GM12878 (cell line): Measurements from ENCODE around the gene LSR. TPM values are rescaled to one million over a fixed set of nuclear protein-coding genes. Genes with fewer than 3 reads are reported as not detected.
A peak's percentile ranks its signal among the peaks of the same experiment; 100 is the strongest.

Source experiments
- ATAC-seq: fragments of 200-7000 bp; cut with Tn5 transposase; 3 replicates; pipeline ENCODE4 v1.9.1; 2020; ENCODE audit warnings: mild to moderate bottlenecking, moderate library complexity
- BruUV-seq: library from RNA; stranded (reverse); fragments of 400-500 nt; replicated peaks from 2 replicates; lab custom pipeline; 2021; lab: Mats Ljungman, UMichigan
- CTCF ChIA-PET: fragments of 300-600 bp; sonication (Branson Sonifier 250); formaldehyde crosslinking; extraction: SDS; loops from one replicate; lab custom pipeline; 2021; ENCODE audit warnings: inconsistent platforms; lab: Yijun Ruan, JAX
- POLR2A ChIA-PET: fragments of 350-600 bp; formaldehyde crosslinking; extraction: SDS; loops from one replicate; lab custom pipeline; 2021; ENCODE audit warnings: inconsistent platforms; lab: Charles Lee
- RAD21 ChIA-PET: fragments of 300-600 bp; sonication (Branson Sonifier 250); formaldehyde crosslinking; loops from one replicate; lab custom pipeline; 2023; ENCODE audit warnings: antibody characterized with exemption; ENCODE audit not compliant: unreplicated experiment; lab: Charles Lee
- SMC1A ChIA-PET: fragments of 300-600 bp; sonication (Branson Sonifier 250); formaldehyde crosslinking; loops from one replicate; lab custom pipeline; 2023; ENCODE audit not compliant: unreplicated experiment, uncharacterized antibody; lab: Charles Lee
- DNase-seq: peaks from one replicate; pipeline ENCODE4 v3.0.0-alpha.2; 2011; ENCODE audit warnings: low read depth, low spot score
- FAIRE-seq: peaks from 3 replicates; lab custom pipeline; 2011; peaks lifted over from hg19 to GRCh38; lab: Jason Lieb, UNC
- H2AFZ ChIP-seq: 2 replicates; pipeline ENCODE4 v1.6.0; 2011; ENCODE audit warnings: low read depth, low read length, control low read depth; ENCODE audit not compliant: control insufficient read depth
- H3K27ac ChIP-seq: 2 replicates; pipeline ENCODE4 v1.5.1; 2011; ENCODE audit warnings: control low read depth; ENCODE audit not compliant: control insufficient read depth, insufficient read depth
- H3K27me3 ChIP-seq, 2 experiments: replicated peaks in 1 of 2; 2 replicates each; pipeline versions ENCODE4 v1.6.0 to v1.6.1; 2011; ENCODE audit warnings: low read length in 1 of 2; ENCODE audit not compliant: control insufficient read depth in 2 of 2, insufficient read depth in 2 of 2
- H3K36me3 ChIP-seq, 2 experiments: 2 replicates each; pipeline ENCODE4 v1.5.1; 2011; ENCODE audit warnings: low read length in 1 of 2; ENCODE audit not compliant: control insufficient read depth in 2 of 2, insufficient read depth in 2 of 2
- H3K4me1 ChIP-seq: 2 replicates; pipeline ENCODE4 v1.6.1; 2011; ENCODE audit warnings: mild to moderate bottlenecking, low read length, moderate library complexity, mixed read lengths; ENCODE audit not compliant: control insufficient read depth, insufficient read depth
- H3K4me2 ChIP-seq: 2 replicates; pipeline ENCODE4 v1.6.0; 2011; ENCODE audit warnings: control low read depth; ENCODE audit not compliant: control insufficient read depth, insufficient read depth
- H3K4me3 ChIP-seq: fragments of 200-600 bp; sonication (generic); 2 replicates; pipeline ENCODE4 v1.5.1; 2016
- H3K79me2 ChIP-seq: 2 replicates; pipeline ENCODE4 v1.6.0; 2011; ENCODE audit warnings: low read length; ENCODE audit not compliant: control insufficient read depth, insufficient read depth
- H3K9ac ChIP-seq: 2 replicates; pipeline ENCODE4 v1.8.0; 2011; ENCODE audit warnings: low read length, control low read depth, mixed read lengths; ENCODE audit not compliant: control insufficient read depth, insufficient read depth
- H3K9me3 ChIP-seq: replicated peaks from 3 replicates; pipeline ENCODE4 v1.5.1; 2011; ENCODE audit warnings: mild to moderate bottlenecking, low read length; ENCODE audit not compliant: control insufficient read depth, insufficient read depth
- H4K20me1 ChIP-seq: 2 replicates; pipeline ENCODE4 v1.6.0; 2011; ENCODE audit not compliant: control insufficient read depth, insufficient read depth
- LARP7 ChIP-seq: fragments of 450-650 bp; IDR thresholded peaks from 2 replicates; pipeline ENCODE4 v1.6.1; 2017; ENCODE audit warnings: mild to moderate bottlenecking
- SP1 ChIP-seq: IDR thresholded peaks from one replicate; pipeline ENCODE4 v1.6.1; 2011; ENCODE audit warnings: low read depth, low read length
- SRF ChIP-seq, 2 experiments: IDR thresholded peaks; 2 replicates each; pipeline ENCODE4 v1.6.1; 2011; ENCODE audit warnings: low read depth in 2 of 2, low read length in 2 of 2, mild to moderate bottlenecking in 1 of 2, moderate library complexity in 1 of 2
- WGBS: methylation state at CpG from one replicate; pipeline ENCODE4 v1.1.6; 2016; ENCODE audit warnings: low lambda C conversion rate; ENCODE audit not compliant: insufficient replicate concordance, insufficient coverage; ENCODE audit errors: missing lambda C conversion rate; 5-methylcytosine and 5-hydroxymethylcytosine counted together
- in situ Hi-C: fragments of 300-500 bp; cut with MboI; formaldehyde crosslinking; loops from 9 replicates; pipeline ENCODE4 v1.14.3; 2018; ENCODE audit warnings: mixed read lengths
- intact Hi-C: fragments of 100-400 bp; cut with micrococcal nuclease; formaldehyde crosslinking; loops from one replicate; pipeline ENCODE4 v1.14.2; 2022; ENCODE audit not compliant: unreplicated experiment
- polyA plus RNA-seq, 11 experiments: library from polyadenylated mRNA; depleted of rRNA in 4 of 11; unstranded in 6 of 11; stranded (reverse) in 5 of 11; fragments of >200 nt; fragmentation: Nextera tagmentation in 4 of 11; fragmentation: Illumina TruSeq in 1 of 11; extraction: Ambion mirVana in 4 of 11; extraction: Trizol in 1 of 11; gene quantifications; 1 replicate in 1 of 11; 2 replicates in 10 of 11; pipeline versions ENCODE4 v1.2.1 to v1.2.3, GENCODE V29; 2011 to 2016; ENCODE audit warnings: inconsistent platforms in 2 of 11, missing spikeins in 2 of 11, low read depth in 1 of 11
- total RNA-seq, 4 experiments: library from RNA; depleted of rRNA in 3 of 4; stranded (reverse); fragments of >200 nt in 3 of 4; fragmentation: Illumina TruSeq in 1 of 4; extraction: Trizol in 1 of 4; gene quantifications; 2 replicates each; pipeline versions ENCODE4 v1.2.1 to v1.2.3, GENCODE V29; 2013 to 2021

LSR gene
- total and polyA plus RNA-seq, 10 of the 15 experiments (the other 5 are each of a cell fraction or from before 2014, with no cell fraction given), result 0.26 to 53.9 (median 26.3) TPM

DNA sequence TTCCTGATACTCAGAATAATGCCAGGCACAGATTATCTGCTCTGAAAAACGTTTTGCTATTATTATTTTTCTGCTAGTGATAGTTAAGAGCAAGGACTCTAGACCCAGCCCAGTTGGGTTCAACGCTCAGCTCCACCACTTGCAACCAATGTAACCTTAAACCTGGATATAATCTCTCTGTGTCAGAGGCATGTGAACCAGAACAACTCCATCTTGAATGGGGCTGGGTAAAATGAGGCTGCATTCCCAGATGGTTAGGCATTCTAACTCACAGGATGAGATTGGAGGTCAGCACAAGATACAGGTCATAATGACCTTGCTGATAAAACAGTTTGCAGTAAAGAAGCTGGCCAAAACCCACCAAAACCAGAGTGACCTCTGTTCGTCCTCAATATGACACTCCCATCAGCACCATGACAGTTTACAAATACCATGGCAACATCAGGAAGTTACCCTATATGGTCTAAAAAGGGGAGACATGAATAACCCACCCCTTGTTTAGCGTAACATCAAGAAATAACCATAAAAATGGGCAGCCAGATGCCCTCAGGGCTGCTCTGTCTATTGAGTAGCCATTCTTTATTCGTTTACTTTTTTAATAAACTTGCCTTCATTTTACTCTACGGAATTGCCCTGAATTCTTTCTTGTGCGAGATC is 33.9 kb upstream of the LSR start:
- 72% methylated on average over 7 of the region's 7 CpGs for WGBS
- ChIA-PET SMC1A (interaction anchor here (0.8 to 2.1 kb wide), 4 partner anchors 16 to 73 kb away, joined by 3 to 7 read pairs (median 4); partner anchors contain the start of gene FXYD7), CTCF (interaction anchor here (0.7 to 3.0 kb wide), 5 partner anchors 10 to 79 kb away, joined by 3 to 22 read pairs (median 6); partner anchors contain the start of genes FXYD5 and FXYD7), RAD21 (interaction anchor here (3.6 kb wide), 1 partner anchor 72 kb away, joined by 17 read pairs; the partner anchor contains the start of gene FXYD7), POLR2A (interaction anchor here (1.0 to 1.1 kb wide), 2 partner anchors 9 to 139 kb away, joined by 4 read pairs; no protein-coding TSS in a partner anchor)
- FAIRE-seq (no peak), ATAC-seq (no peak), DNase-seq (no peak)
- H3K79me2 ChIP-seq, result no peaks in the 10 kb centered on the region
- H3K36me3 ChIP-seq, result no peaks in the 10 kb centered on the region
- H2AFZ ChIP-seq, result no peak overlapping the region
- H3K4me2 ChIP-seq, result no peak overlapping the region
- no peaks in the 10 kb centered on the region for H3K27me3 ChIP-seq
- H3K4me3 ChIP-seq, result no peak overlapping the region
- intact Hi-C loops, result no loop called here
- peaks cover 39% of the 10 kb centered on the region for H3K4me1 ChIP-seq
- BruUV-seq, result no TSS peak
- in situ Hi-C loops, result no loop called here
- H3K9ac ChIP-seq, result no peak overlapping the region
- H3K9me3 ChIP-seq, result peaks cover 11% of the 10 kb centered on the region
- TF ChIP-seq LARP7 (no peak), SRF (IDR thresholded peaks at IDR 0.05; ENCODE audit: low read depth in 2 of 2, low read length in 2 of 2) (0 out of 4 replicates have a peak, but pooled peaks of 1 of the 2 experiments have one; percentile 21), SP1 (no peak)
- H3K27ac ChIP-seq, result no peak overlapping the region
- no peaks in the 10 kb centered on the region for H4K20me1 ChIP-seq
